ENCODE results near the gene PDCL2. TPM values are rescaled to one million over a fixed set of nuclear protein-coding genes. Genes with fewer than 3 reads are reported as not detected.

Gene PDCL2
- total RNA-seq, 4 donors from 2014 or later, result not detected

DNA sequence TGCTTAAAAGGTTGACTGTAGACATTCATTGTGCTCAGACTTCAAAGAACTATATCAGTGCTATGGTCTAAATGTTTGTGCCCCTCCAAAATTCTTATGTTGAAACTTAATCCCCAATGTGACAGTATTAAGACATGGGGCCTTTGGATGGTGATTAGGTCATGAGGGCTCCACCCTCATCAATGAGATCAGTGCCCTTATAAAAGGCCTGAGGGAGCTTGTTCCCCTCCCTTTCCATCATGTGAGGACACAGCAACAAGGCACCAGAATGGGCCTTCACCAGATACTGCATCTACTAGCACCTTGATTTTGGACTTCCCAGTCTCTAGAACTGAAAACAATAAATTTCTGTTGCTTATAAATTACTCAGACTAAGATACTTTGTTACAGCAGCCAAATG lies 73.6 kb downstream of the PDCL2 start:
- Histone ChIP-seq H3K9me3 (no peaks in the 10 kb centered on the region), H3K27me3 (no peaks in the 10 kb centered on the region), H3K4me1 (no peaks in the 10 kb centered on the region), H3K36me3 (no peaks in the 10 kb centered on the region), H3K27ac (no peak overlapping the region), H3K4me3 (no peak overlapping the region)
- no peak for DNase-seq (ENCODE audit: low spot score in 2 of 2)
- TF ChIP-seq POLR2AphosphoS5 (IDR thresholded peaks at IDR 0.05), result no peak

- DNase-seq (ENCODE audit: low spot score in 2 of 2), result no peak
- no peaks in the 10 kb centered on the region for H3K9me3 ChIP-seq
- no peak overlapping the region for H3K27ac ChIP-seq
- TF ChIP-seq POLR2AphosphoS5 (IDR thresholded peaks at IDR 0.05) (no peak), POLR2A (IDR thresholded peaks at IDR 0.05) (no peak), CTCF (IDR thresholded peaks at IDR 0.05) (no peak), EP300 (IDR thresholded peaks at IDR 0.05) (no peak)
- H3K36me3 ChIP-seq, result no peaks in the 10 kb centered on the region
- no peaks in the 10 kb centered on the region for H3K27me3 ChIP-seq
- H3K4me3 ChIP-seq, result no peak overlapping the region
- no peaks in the 10 kb centered on the region for H3K4me1 ChIP-seq
- WGBS, result 94% methylated on average over 2 of the region's 2 CpGs
These were observed 74.4 kb downstream of the PDCL2 start for GRCh38 chr4:55517526-55518229.

GRCh38 chr4:55512922-55513571 lies 79.0 kb downstream of the PDCL2 start:
- DNase-seq (ENCODE audit: low spot score in 2 of 2), result no peak
- Histone ChIP-seq H3K27ac (no peak overlapping the region), H3K36me3 (no peaks in the 10 kb centered on the region), H3K4me3 (no peak overlapping the region), H3K27me3 (no peaks in the 10 kb centered on the region), H3K4me1 (no peaks in the 10 kb centered on the region), H3K9me3 (no peaks in the 10 kb centered on the region)
- TF ChIP-seq CTCF (IDR thresholded peaks at IDR 0.05) (no peak), POLR2A (IDR thresholded peaks at IDR 0.05) (no peak), POLR2AphosphoS5 (IDR thresholded peaks at IDR 0.05) (no peak)
- 100% methylated on average over 1 of the region's 1 CpG for WGBS

GRCh38 chr4:55512077-55512476 lies 80.0 kb downstream of the PDCL2 start:
- 100% methylated on average over 1 of the region's 1 CpG for WGBS
- H3K4me3 ChIP-seq, result no peak overlapping the region
- H3K27me3 ChIP-seq, result no peaks in the 10 kb centered on the region
- no peak overlapping the region for H3K27ac ChIP-seq
- H3K9me3 ChIP-seq, result no peaks in the 10 kb centered on the region
- TF ChIP-seq POLR2A (IDR thresholded peaks at IDR 0.05) (no peak), POLR2AphosphoS5 (IDR thresholded peaks at IDR 0.05) (no peak)
- H3K4me1 ChIP-seq, result no peaks in the 10 kb centered on the region
- peaks cover 3% of the 10 kb centered on the region for H3K36me3 ChIP-seq
- DNase-seq (ENCODE audit: low spot score in 2 of 2), result no peak

DNA sequence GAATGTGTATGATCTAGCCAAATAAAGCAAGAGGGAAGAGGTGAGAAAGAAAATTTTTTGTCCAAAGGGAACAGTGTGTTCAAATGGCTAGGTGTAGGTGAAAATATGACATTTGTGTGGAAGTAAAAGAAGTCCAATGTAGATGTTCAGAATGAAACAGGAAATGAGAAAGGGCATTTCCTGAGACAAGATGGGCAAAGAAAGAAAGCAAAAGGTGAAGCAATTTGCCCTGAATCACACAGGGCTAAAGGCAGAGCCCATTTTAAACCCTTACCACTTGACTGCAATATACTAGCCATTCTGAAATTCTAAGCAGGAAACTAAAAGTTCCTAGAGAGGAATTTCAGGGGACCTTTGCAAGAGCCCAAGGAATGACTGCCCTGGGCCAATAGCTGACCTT lies 81.4 kb downstream of the PDCL2 start:
- TF ChIP-seq POLR2A (IDR thresholded peaks at IDR 0.05), result no peak
- no peak for TF ChIP-seq EP300 (IDR thresholded peaks at IDR 0.05)
- no peak for TF ChIP-seq CTCF (IDR thresholded peaks at IDR 0.05)
- peaks cover 7% of the 10 kb centered on the region for H3K36me3 ChIP-seq
- no peaks in the 10 kb centered on the region for H3K4me1 ChIP-seq
- H3K4me3 ChIP-seq, result no peak overlapping the region
- DNase-seq (ENCODE audit: low spot score in 2 of 2), result no peak
- H3K9me3 ChIP-seq, result no peaks in the 10 kb centered on the region
- H3K27me3 ChIP-seq, result no peaks in the 10 kb centered on the region
- H3K27ac ChIP-seq, result no peak overlapping the region

DNA sequence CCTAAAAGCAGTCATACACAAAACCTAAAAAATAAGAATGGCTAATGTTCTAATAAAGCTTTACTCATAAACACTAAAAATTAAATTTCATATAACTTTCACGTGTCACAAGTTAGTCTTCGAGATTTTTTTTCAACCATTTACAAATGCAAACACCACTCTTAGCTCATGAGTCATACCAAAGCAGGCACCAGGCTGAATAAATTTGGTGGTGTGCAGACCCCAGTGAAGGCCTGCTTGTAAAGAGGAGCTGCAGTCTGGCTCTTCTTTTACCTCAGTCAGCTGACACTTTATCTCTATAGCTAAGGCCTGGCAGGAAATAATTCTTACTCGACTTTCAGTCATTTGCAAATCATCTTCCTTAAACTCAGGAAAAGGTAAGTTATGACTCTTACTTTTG lies 82.8 kb downstream of the PDCL2 start:
- H3K4me1 ChIP-seq, result no peaks in the 10 kb centered on the region
- H3K9me3 ChIP-seq, result no peaks in the 10 kb centered on the region
- TF ChIP-seq EP300 (IDR thresholded peaks at IDR 0.05) (no peak), CTCF (IDR thresholded peaks at IDR 0.05) (no peak), POLR2AphosphoS5 (IDR thresholded peaks at IDR 0.05) (no peak), POLR2A (IDR thresholded peaks at IDR 0.05) (no peak)
- H3K27me3 ChIP-seq, result no peaks in the 10 kb centered on the region
- no peak for DNase-seq (ENCODE audit: low spot score in 2 of 2)
- no peak overlapping the region for H3K4me3 ChIP-seq
- peaks cover 11% of the 10 kb centered on the region for H3K36me3 ChIP-seq
- no peak overlapping the region for H3K27ac ChIP-seq
- 87% methylated on average over 3 of the region's 3 CpGs for WGBS

Measured in suprapubic skin (tissue), 4 donors.